H9 (cell line): ENCODE measurements around the gene CDK6. TPM values are rescaled to one million over a fixed set of nuclear protein-coding genes. Genes with fewer than 3 reads are reported as not detected.

Experiments used
- DNase-seq: peaks from one replicate; pipeline ENCODE4 v3.0.0-alpha.2; 2017
- H2AFZ ChIP-seq: one replicate; pipeline ENCODE4 v1.6.1; 2013; ENCODE audit warnings: mild to moderate bottlenecking, low read length, control low read depth, moderate library complexity
- H2AK5ac ChIP-seq: 2 replicates; pipeline ENCODE4 v1.6.1; 2013; ENCODE audit warnings: low read length, control low read depth, mixed read lengths; ENCODE audit not compliant: insufficient read length
- H2BK120ac ChIP-seq: one replicate; pipeline ENCODE4 v1.6.1; 2013; ENCODE audit warnings: low read depth, mild to moderate bottlenecking, low read length, control low read depth, inconsistent platforms; ENCODE audit not compliant: poor library complexity, severe bottlenecking
- H2BK12ac ChIP-seq: 2 replicates; pipeline ENCODE4 v1.6.1; 2013; ENCODE audit warnings: low read length, control low read depth, mixed read lengths, low read depth; ENCODE audit not compliant: insufficient read length
- H2BK15ac ChIP-seq: 2 replicates; pipeline ENCODE4 v1.6.1; 2013; ENCODE audit warnings: low read depth, low read length, control low read depth
- H2BK20ac ChIP-seq: one replicate; pipeline ENCODE4 v1.6.1; 2013; ENCODE audit warnings: low read depth, mild to moderate bottlenecking, low read length, control low read depth, inconsistent platforms; ENCODE audit not compliant: poor library complexity, severe bottlenecking
- H2BK5ac ChIP-seq: 2 replicates; pipeline ENCODE4 v1.6.1; 2013; ENCODE audit warnings: low read length, control low read depth, mixed read lengths; ENCODE audit not compliant: insufficient read length
- H3K14ac ChIP-seq: 2 replicates; pipeline ENCODE4 v1.6.1; 2013; ENCODE audit warnings: low read length, control low read depth; ENCODE audit not compliant: insufficient read depth
- H3K18ac ChIP-seq: 2 replicates; pipeline ENCODE4 v1.6.1; 2013; ENCODE audit warnings: low read depth, mild to moderate bottlenecking, mixed read lengths, low read length, control low read depth; ENCODE audit not compliant: insufficient read length
- H3K23ac ChIP-seq: 2 replicates; pipeline ENCODE4 v1.6.1; 2013; ENCODE audit warnings: low read length, control low read depth, mixed read lengths, low read depth; ENCODE audit not compliant: insufficient read length
- H3K23me2 ChIP-seq: 2 replicates; pipeline ENCODE4 v1.6.1; 2013; ENCODE audit warnings: low read depth, mild to moderate bottlenecking, mixed read lengths, low read length, control low read depth; ENCODE audit not compliant: insufficient read length, poor library complexity, severe bottlenecking
- H3K27ac ChIP-seq: 2 replicates; pipeline ENCODE4 v1.5.1; 2013; ENCODE audit warnings: low read length, control low read depth, mixed read lengths, low read depth; ENCODE audit not compliant: insufficient read length
- H3K27me3 ChIP-seq: 2 replicates; pipeline ENCODE4 v1.6.1; 2013; ENCODE audit warnings: low read length, control low read depth, inconsistent platforms; ENCODE audit not compliant: insufficient read depth
- H3K4ac ChIP-seq: 2 replicates; pipeline ENCODE4 v1.6.1; 2013; ENCODE audit warnings: low read depth, mild to moderate bottlenecking, control low read depth, inconsistent platforms, low read length, moderate library complexity
- H3K4me1 ChIP-seq: 2 replicates; pipeline ENCODE4 v1.6.1; 2013; ENCODE audit warnings: low read length, control low read depth, inconsistent platforms; ENCODE audit not compliant: insufficient read depth
- H3K4me2 ChIP-seq: 2 replicates; pipeline ENCODE4 v1.6.1; 2013; ENCODE audit warnings: low read length, control low read depth, mixed read lengths; ENCODE audit not compliant: insufficient read length, insufficient read depth
- H3K56ac ChIP-seq: 2 replicates; pipeline ENCODE4 v1.6.1; 2013; ENCODE audit warnings: low read depth, mild to moderate bottlenecking, mixed read lengths, low read length, control low read depth; ENCODE audit not compliant: insufficient read length
- H3K79me1 ChIP-seq: 2 replicates; pipeline ENCODE4 v1.6.1; 2013; ENCODE audit warnings: low read depth, mild to moderate bottlenecking, moderate library complexity, low read length, control low read depth, inconsistent platforms; ENCODE audit not compliant: insufficient read depth, poor library complexity, severe bottlenecking
- H3K79me2 ChIP-seq: 2 replicates; pipeline ENCODE4 v1.6.1; 2013; ENCODE audit warnings: low read length, control low read depth, inconsistent platforms; ENCODE audit not compliant: insufficient read depth
- H3K9ac ChIP-seq: 2 replicates; pipeline ENCODE4 v1.6.1; 2013; ENCODE audit warnings: low read length, control low read depth, mixed read lengths; ENCODE audit not compliant: insufficient read length; ENCODE audit errors: extremely low read depth
- H3K9me3 ChIP-seq: one replicate; pipeline ENCODE4 v1.6.1; 2013; ENCODE audit warnings: low read depth, low read length, inconsistent platforms; ENCODE audit not compliant: control insufficient read depth
- H3T11ph ChIP-seq: one replicate; pipeline ENCODE4 v1.6.1; 2013; ENCODE audit warnings: mild to moderate bottlenecking, low read length, control low read depth, inconsistent platforms
- H4K20me1 ChIP-seq: one replicate; pipeline ENCODE4 v1.6.1; 2013; ENCODE audit not compliant: control insufficient read depth, insufficient read length, insufficient read depth
- H4K5ac ChIP-seq: 2 replicates; pipeline ENCODE4 v1.6.1; 2013; ENCODE audit warnings: low read depth, mild to moderate bottlenecking, mixed read lengths, low read length, control low read depth; ENCODE audit not compliant: insufficient read length
- H4K8ac ChIP-seq: replicated peaks from 2 replicates; pipeline ENCODE4 v1.6.1; 2013; ENCODE audit warnings: low read length, control low read depth, mixed read lengths, low read depth; ENCODE audit not compliant: insufficient read length
- H4K91ac ChIP-seq: 2 replicates; pipeline ENCODE4 v1.6.1; 2013; ENCODE audit warnings: low read depth, mild to moderate bottlenecking, moderate library complexity, mixed read lengths, low read length, control low read depth; ENCODE audit not compliant: insufficient read length
- H3K27ac Mint-ChIP-seq, 3 experiments: 2 replicates in 2 of 3; 3 replicates in 1 of 3; pipeline ENCODE4 v1.8.0; 2020 to 2021; ENCODE audit warnings: mixed read lengths in 3 of 3, mild to moderate bottlenecking in 1 of 3, moderate library complexity in 1 of 3
- H3K27me3 Mint-ChIP-seq: 2 replicates; pipeline ENCODE4 v1.8.0; 2021; ENCODE audit warnings: low read depth, mild to moderate bottlenecking, moderate library complexity, mixed read lengths
- H3K36me3 Mint-ChIP-seq, 3 experiments: 2 replicates in 2 of 3; 3 replicates in 1 of 3; pipeline ENCODE4 v1.8.0; 2020 to 2021; ENCODE audit warnings: low read depth in 3 of 3, mixed read lengths in 3 of 3; ENCODE audit not compliant: insufficient read depth in 1 of 3
- H3K4me1 Mint-ChIP-seq, 2 experiments: 2 replicates each; pipeline ENCODE4 v1.8.0; 2020; ENCODE audit warnings: mixed read lengths in 2 of 2
- H3K4me3 Mint-ChIP-seq, 2 experiments: 2 replicates in 1 of 2; 3 replicates in 1 of 2; pipeline ENCODE4 v1.8.0; 2020 to 2021; ENCODE audit warnings: mild to moderate bottlenecking in 2 of 2, mixed read lengths in 2 of 2, moderate library complexity in 1 of 2
- H3K9me3 Mint-ChIP-seq, 2 experiments: 2 replicates in 1 of 2; 3 replicates in 1 of 2; pipeline ENCODE4 v1.8.0; 2020; ENCODE audit warnings: mild to moderate bottlenecking in 2 of 2, mixed read lengths in 2 of 2, moderate library complexity in 1 of 2
- CTCF ChIP-seq: fragments of 200-600 bp; sonication (generic); conservative IDR thresholded peaks from 3 replicates; pipeline ENCODE4 v1.8.0; 2021; ENCODE audit warnings: antibody characterized with exemption, mild to moderate bottlenecking
- WGBS: extraction: QIAGEN DNeasy Blood & Tissue Kit; methylation state at CpG from one replicate; pipeline ENCODE4 v1.1.7; 2013; ENCODE audit warnings: missing lambda C conversion rate, low lambda C conversion rate, mixed read lengths; ENCODE audit not compliant: insufficient read length; ENCODE audit errors: extremely low coverage; 5-methylcytosine and 5-hydroxymethylcytosine counted together
- total RNA-seq: library from RNA; stranded (reverse); gene quantifications from 2 replicates; pipeline ENCODE4 v1.2.1, GENCODE V29; 2021

CDK6 gene
- total RNA-seq, 1 experiment from 2014 or later, result 30.0 TPM

DNA sequence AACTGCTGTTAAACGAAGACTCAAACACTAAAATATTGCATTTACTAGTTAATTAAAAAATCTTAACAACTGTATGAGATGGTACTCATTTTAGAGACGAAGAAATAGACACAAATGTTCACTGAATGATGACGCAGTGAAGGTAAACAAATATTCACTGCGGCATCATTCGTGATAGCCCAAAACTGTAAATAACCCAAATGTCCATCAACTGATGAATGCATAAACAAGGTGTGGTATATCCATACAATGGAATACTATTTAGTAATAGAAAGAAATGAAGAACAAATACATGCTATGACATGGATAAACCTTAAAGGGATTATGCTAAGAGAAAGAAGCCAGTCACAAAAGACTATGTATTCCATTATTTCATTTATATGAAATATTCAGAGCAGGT, 51.4 kb downstream of the CDK6 start:
- Histone ChIP-seq H2BK5ac (no peak overlapping the region), H3K23ac (no peak overlapping the region), H2BK12ac (no peak overlapping the region), H4K5ac (no peak overlapping the region), H3T11ph (no peak overlapping the region), H4K91ac (no peak overlapping the region), H3K9me3 (no peaks in the 10 kb centered on the region), H2AK5ac (no peak overlapping the region), H3K9ac (no peak overlapping the region), H3K4me2 (no peak overlapping the region), H2BK120ac (no peak overlapping the region), H4K8ac (no peak overlapping the region), H4K20me1 (no peaks in the 10 kb centered on the region), H3K14ac (no peak overlapping the region), H3K4me1 (no peaks in the 10 kb centered on the region; the same call in 1 of the 2 replicates), H2BK20ac (no peak overlapping the region), H3K79me2 (no peaks in the 10 kb centered on the region), H3K18ac (no peak overlapping the region), H3K56ac (no peak overlapping the region), H2AFZ (no peak overlapping the region), H3K27me3 (no peaks in the 10 kb centered on the region), H3K27ac (no peak overlapping the region), H3K23me2 (no peaks in the 10 kb centered on the region), H2BK15ac (no peak overlapping the region), H3K79me1 (no peaks in the 10 kb centered on the region), H3K4ac (no peak overlapping the region)
- Mint-ChIP-seq H3K36me3 (peaks cover 5 to 20% (median 14%) of the 10 kb centered on the region in 3 experiments), H3K4me3 (no peak overlapping the region), H3K4me1 (peaks cover 40 to 43% of the 10 kb centered on the region in 2 experiments), H3K9me3 (peaks cover 12 to 14% of the 10 kb centered on the region in 2 experiments), H3K27me3 (no peaks in the 10 kb centered on the region; the same call in 1 of the 2 replicates), H3K27ac (peak overlapping the region in 1 of 3 experiments; percentile 32; a peak in 1 of 7 replicates)
- no CpG with 5 or more reads among the region's 5 CpGs for WGBS
- no peak for TF ChIP-seq CTCF
- DNase-seq, result no peak
